Liver (tissue), 9 donors: ENCODE measurements around the gene LETMD1. TPM values are rescaled to one million over a fixed set of nuclear protein-coding genes. Genes with fewer than 3 reads are reported as not detected.

Experiments
- DNase-seq: peaks from one replicate; pipeline ENCODE4 v3.0.0-alpha.2; 2017; ENCODE audit warnings: low spot score
- H3K27ac ChIP-seq, 2 donors: one replicate each; pipeline ENCODE4 v1.7.0; 2013; ENCODE audit warnings: inconsistent platforms in 2 of 2, low read length in 2 of 2, control low read depth in 1 of 2, low read depth in 1 of 2, mild to moderate bottlenecking in 1 of 2
- H3K27me3 ChIP-seq, 4 donors: one replicate each; pipeline versions ENCODE4 v1.6.1 to v1.7.0; 2013; ENCODE audit warnings: low read length in 3 of 4, inconsistent platforms in 1 of 4, mild to moderate bottlenecking in 1 of 4, moderate library complexity in 1 of 4; ENCODE audit not compliant: control insufficient read depth in 4 of 4, insufficient read depth in 4 of 4
- H3K36me3 ChIP-seq, 4 donors: one replicate each; pipeline versions ENCODE4 v1.6.1 to v1.7.0; 2013; ENCODE audit warnings: low read length in 3 of 4, mild to moderate bottlenecking in 3 of 4, low read depth in 1 of 4, moderate library complexity in 1 of 4; ENCODE audit not compliant: control insufficient read depth in 4 of 4, insufficient read depth in 3 of 4
- H3K4me1 ChIP-seq, 4 donors: one replicate each; pipeline versions ENCODE4 v1.6.1 to v1.7.0; 2013; ENCODE audit warnings: low read length in 3 of 4, mild to moderate bottlenecking in 3 of 4, moderate library complexity in 1 of 4; ENCODE audit not compliant: control insufficient read depth in 4 of 4, insufficient read depth in 4 of 4
- H3K4me3 ChIP-seq, 3 donors: one replicate each; pipeline versions ENCODE4 v1.6.1 to v1.7.0; 2013; ENCODE audit warnings: low read length in 3 of 3, control low read depth in 1 of 3, low read depth in 1 of 3, mild to moderate bottlenecking in 1 of 3
- H3K9ac ChIP-seq, 2 donors: one replicate each; pipeline ENCODE4 v1.7.0; 2013; ENCODE audit warnings: low read length in 2 of 2, mild to moderate bottlenecking in 2 of 2, moderate library complexity in 2 of 2, control low read depth in 1 of 2, low read depth in 1 of 2
- H3K9me3 ChIP-seq, 4 donors: one replicate each; pipeline versions ENCODE4 v1.6.1 to v1.7.0; 2013; ENCODE audit warnings: low read length in 3 of 4; ENCODE audit not compliant: control insufficient read depth in 4 of 4
- ATF3 ChIP-seq: IDR thresholded peaks from 2 replicates; pipeline ENCODE4 v1.6.1; 2016; ENCODE audit warnings: antibody characterized with exemption
- CTCF ChIP-seq: fragments of 150-350 bp; IDR thresholded peaks from 2 replicates; pipeline ENCODE4 v1.5.1; 2017; ENCODE audit warnings: improper control_type of control experiment, low read depth, low read length; ENCODE audit not compliant: missing input control
- EGR1 ChIP-seq, 2 donors: IDR thresholded peaks; 2 replicates each; pipeline ENCODE4 v1.6.1; 2016 to 2018; ENCODE audit warnings: antibody characterized with exemption in 2 of 2, low read depth in 2 of 2
- FOXA1 ChIP-seq: IDR thresholded peaks from 2 replicates; pipeline ENCODE4 v1.6.1; 2016; ENCODE audit warnings: antibody characterized with exemption
- HNF4A ChIP-seq, 2 donors: conservative IDR thresholded peaks; 2 replicates each; pipeline ENCODE4 v1.6.1; 2016; ENCODE audit warnings: antibody characterized with exemption in 2 of 2, mild to moderate bottlenecking in 2 of 2
- HNF4G ChIP-seq: IDR thresholded peaks from 2 replicates; pipeline ENCODE4 v1.6.1; 2016; ENCODE audit warnings: antibody characterized with exemption
- JUND ChIP-seq, 2 donors: IDR thresholded peaks; 2 replicates each; pipeline ENCODE4 v1.6.1; 2016; ENCODE audit warnings: antibody characterized with exemption in 2 of 2
- MAX ChIP-seq: IDR thresholded peaks from 2 replicates; pipeline ENCODE4 v1.6.1; 2016; ENCODE audit warnings: antibody characterized with exemption
- NR2F2 ChIP-seq: IDR thresholded peaks from 2 replicates; pipeline ENCODE4 v1.6.1; 2016; ENCODE audit warnings: antibody characterized with exemption
- RAD21 ChIP-seq, 2 donors: IDR thresholded peaks; 2 replicates each; pipeline ENCODE4 v1.6.1; 2016; ENCODE audit warnings: antibody characterized with exemption in 2 of 2, mild to moderate bottlenecking in 2 of 2
- REST ChIP-seq: IDR thresholded peaks from 2 replicates; pipeline ENCODE4 v1.6.1; 2016; ENCODE audit warnings: antibody characterized with exemption, mild to moderate bottlenecking
- RXRA ChIP-seq, 2 donors: IDR thresholded peaks; 2 replicates each; pipeline ENCODE4 v1.6.1; 2017 to 2018; ENCODE audit warnings: antibody characterized with exemption in 2 of 2, mild to moderate bottlenecking in 1 of 2
- SP1 ChIP-seq: IDR thresholded peaks from 2 replicates; pipeline ENCODE4 v1.6.1; 2018; ENCODE audit warnings: antibody characterized with exemption, mild to moderate bottlenecking
- WGBS: extraction: QIAGEN DNeasy Blood & Tissue Kit; methylation state at CpG from one replicate; pipeline ENCODE4 v1.1.7; 2013; 5-methylcytosine and 5-hydroxymethylcytosine counted together
- polyA plus RNA-seq, 2 donors: library from polyadenylated mRNA; stranded (reverse) in 1 of 2; unstranded in 1 of 2; fragments of 200-250 nt in 1 of 2; fragments of >200 nt in 1 of 2; fragmentation: Nextera tagmentation in 1 of 2; extraction: Ambion mirVana in 1 of 2; gene quantifications; one replicate each; pipeline versions ENCODE4 v1.2.1 to v1.2.3, GENCODE V29; 2013 to 2015
- total RNA-seq, 2 donors: library from RNA; depleted of rRNA; stranded (reverse); fragments of >200 nt; gene quantifications; one replicate each; pipeline ENCODE4 v1.2.3, GENCODE V29; 2014
- donor health status: healthy.
- donor health status: healthy.
- donor health status: healthy.
- donor health status: healthy.
- donor health status: healthy.

LETMD1 gene
- total and polyA plus RNA-seq, 4 donors, result 17.6 to 41.0 (median 22.5) TPM

GRCh38 chr12:51027342-51027835 lies 20.7 kb upstream of the LETMD1 start:
- H3K4me3 ChIP-seq, result no peak overlapping the region
- no peaks in the 10 kb centered on the region for H3K27me3 ChIP-seq
- no peaks in the 10 kb centered on the region for H3K36me3 ChIP-seq
- TF ChIP-seq MAX (no peak), EGR1 (IDR thresholded peaks at IDR 0.05; ENCODE audit: low read depth in 2 of 2) (no peak), HNF4A (conservative IDR thresholded peaks at IDR 0.05) (no peak), ATF3 (no peak), NR2F2 (no peak), HNF4G (no peak), RAD21 (IDR thresholded peaks at IDR 0.05) (no peak), REST (no peak), SP1 (no peak), CTCF (no peak), JUND (IDR thresholded peaks at IDR 0.05) (no peak), RXRA (IDR thresholded peaks at IDR 0.05) (no peak)
- H3K9me3 ChIP-seq, result no peaks in the 10 kb centered on the region
- 95% methylated on average over 15 of the region's 15 CpGs for WGBS
- no peak overlapping the region for H3K9ac ChIP-seq
- H3K27ac ChIP-seq, result no peak overlapping the region
- DNase-seq, result no peak
- H3K4me1 ChIP-seq, result peaks cover 0 to 26% (median 9%) of the 10 kb centered on the region in 4 donors

GRCh38 chr12:51028126-51028812 lies 19.9 kb upstream of the LETMD1 start:
- no peaks in the 10 kb centered on the region for H3K27me3 ChIP-seq
- no peak overlapping the region for H3K9ac ChIP-seq
- H3K4me3 ChIP-seq, result no peak overlapping the region
- no peak overlapping the region for H3K27ac ChIP-seq
- DNase-seq, result peak; percentile 44
- TF ChIP-seq MAX, result no peak
- peak; percentile 40 for TF ChIP-seq CTCF
- no peak for TF ChIP-seq FOXA1
- peak; percentile 73 to 77 for TF ChIP-seq RAD21 (IDR thresholded peaks at IDR 0.05)
- 28% methylated on average over 9 of the region's 9 CpGs for WGBS
- H3K36me3 ChIP-seq, result no peaks in the 10 kb centered on the region
- peaks cover 0 to 19% (median 4%) of the 10 kb centered on the region in 4 donors for H3K4me1 ChIP-seq
- H3K9me3 ChIP-seq, result no peaks in the 10 kb centered on the region
